ENCODE data around the gene PITPNC1.
"Not testable (repeated sequence)": the region's sequence is repeated elsewhere in the genome, so short reads cannot be mapped to it uniquely, and the experiment has no call there.

Gene PITPNC1

DNA sequence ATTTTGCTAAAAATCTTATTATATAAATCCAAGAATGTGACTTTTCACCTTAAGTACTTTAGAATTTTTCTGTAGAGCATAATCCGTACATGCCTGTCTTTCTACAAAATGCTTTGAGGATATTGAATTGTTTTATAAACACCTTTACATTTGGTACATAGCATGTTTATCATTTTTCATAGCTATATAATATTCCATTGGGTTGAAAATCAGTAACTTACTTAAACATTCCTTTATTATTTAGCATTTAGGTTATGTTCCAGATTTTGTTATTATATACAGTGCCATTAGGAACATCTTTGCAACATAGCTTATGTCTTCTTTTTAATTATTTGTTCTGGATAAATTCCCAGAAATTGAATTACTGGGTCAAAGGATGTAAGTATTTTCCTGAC, 323.6 kb downstream of the PITPNC1 start:
- H3K9me3 ChIP-seq (ENCODE audit: low read length), result no peaks in the 10 kb centered on the region
- no peaks in the 10 kb centered on the region for H3K79me2 ChIP-seq (ENCODE audit: insufficient read depth, low read length)
- H3K9ac ChIP-seq (ENCODE audit: low read length), result no peak overlapping the region
- no peaks in the 10 kb centered on the region for H3K36me3 ChIP-seq (ENCODE audit: insufficient read depth, low read length)
- H3K4me1 ChIP-seq (ENCODE audit: insufficient read depth, low read length, severe bottlenecking), result no peaks in the 10 kb centered on the region
- no peak for TF ChIP-seq EZH2 (IDR thresholded peaks at IDR 0.05; ENCODE audit: borderline replicate concordance, low read length)
- TF ChIP-seq, protein P1, sequence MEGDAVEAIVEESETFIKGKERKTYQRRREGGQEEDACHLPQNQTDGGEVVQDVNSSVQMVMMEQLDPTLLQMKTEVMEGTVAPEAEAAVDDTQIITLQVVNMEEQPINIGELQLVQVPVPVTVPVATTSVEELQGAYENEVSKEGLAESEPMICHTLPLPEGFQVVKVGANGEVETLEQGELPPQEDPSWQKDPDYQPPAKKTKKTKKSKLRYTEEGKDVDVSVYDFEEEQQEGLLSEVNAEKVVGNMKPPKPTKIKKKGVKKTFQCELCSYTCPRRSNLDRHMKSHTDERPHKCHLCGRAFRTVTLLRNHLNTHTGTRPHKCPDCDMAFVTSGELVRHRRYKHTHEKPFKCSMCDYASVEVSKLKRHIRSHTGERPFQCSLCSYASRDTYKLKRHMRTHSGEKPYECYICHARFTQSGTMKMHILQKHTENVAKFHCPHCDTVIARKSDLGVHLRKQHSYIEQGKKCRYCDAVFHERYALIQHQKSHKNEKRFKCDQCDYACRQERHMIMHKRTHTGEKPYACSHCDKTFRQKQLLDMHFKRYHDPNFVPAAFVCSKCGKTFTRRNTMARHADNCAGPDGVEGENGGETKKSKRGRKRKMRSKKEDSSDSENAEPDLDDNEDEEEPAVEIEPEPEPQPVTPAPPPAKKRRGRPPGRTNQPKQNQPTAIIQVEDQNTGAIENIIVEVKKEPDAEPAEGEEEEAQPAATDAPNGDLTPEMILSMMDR (IDR thresholded peaks at IDR 0.05; ENCODE audit: low read length), result no peak
- H3K4me2 ChIP-seq (ENCODE audit: low read length), result no peak overlapping the region
- H3F3A ChIP-seq (ENCODE audit: insufficient read depth, low read length), result no peaks in the 10 kb centered on the region
- no peaks in the 10 kb centered on the region for H3K9me2 ChIP-seq (ENCODE audit: low read depth, low read length)
- no peak overlapping the region for H3K4me3 ChIP-seq (ENCODE audit: low read depth, low read length, poor library complexity, severe bottlenecking)
- no peaks in the 10 kb centered on the region for H4K20me1 ChIP-seq (ENCODE audit: insufficient read depth, low read length)
- no peak overlapping the region for H3K27ac ChIP-seq (ENCODE audit: low read depth, low read length, poor library complexity, severe bottlenecking)
- H2AFZ ChIP-seq (ENCODE audit: low read length), result no peak overlapping the region
- H3K27me3 ChIP-seq (ENCODE audit: insufficient read depth, low read length), result no peaks in the 10 kb centered on the region

GRCh38 chr17:67702861-67703260, 325.8 kb downstream of the PITPNC1 start:
- H3K9me2 ChIP-seq (ENCODE audit: low read depth, low read length); H3K36me3 ChIP-seq (ENCODE audit: insufficient read depth, low read length); H3K9ac ChIP-seq (ENCODE audit: low read length); H4K20me1 ChIP-seq (ENCODE audit: insufficient read depth, low read length); H3K4me1 ChIP-seq (ENCODE audit: insufficient read depth, low read length, severe bottlenecking); H3K27ac ChIP-seq (ENCODE audit: low read depth, low read length, poor library complexity, severe bottlenecking); H3K4me3 ChIP-seq (ENCODE audit: low read depth, low read length, poor library complexity, severe bottlenecking); H3F3A ChIP-seq (ENCODE audit: insufficient read depth, low read length); H3K9me3 ChIP-seq (ENCODE audit: low read length); H3K79me2 ChIP-seq (ENCODE audit: insufficient read depth, low read length); H3K4me2 ChIP-seq (ENCODE audit: low read length); H2AFZ ChIP-seq (ENCODE audit: low read length); H3K27me3 ChIP-seq (ENCODE audit: insufficient read depth, low read length): not testable (repeated sequence)

DNA sequence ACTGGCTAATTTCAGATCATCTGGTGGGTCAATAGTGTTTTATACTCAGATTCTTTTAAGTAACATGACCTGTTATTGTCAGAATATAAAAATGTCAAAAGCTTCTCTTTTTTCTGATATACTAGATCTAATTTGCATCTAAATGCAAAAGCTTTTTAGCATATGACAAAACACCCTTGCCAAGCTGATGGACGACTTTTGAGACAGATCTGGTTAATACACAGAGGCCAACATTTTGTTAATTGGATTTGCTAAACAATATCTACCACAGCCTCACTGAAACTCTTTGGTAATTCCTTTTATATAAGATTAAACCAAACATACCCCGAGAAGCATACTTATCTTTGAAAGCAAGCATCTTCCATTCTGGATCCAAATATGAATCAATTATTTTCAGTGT, 330.4 kb downstream of the PITPNC1 start:
- Histone ChIP-seq H3K79me2 (ENCODE audit: insufficient read depth, low read length) (no peaks in the 10 kb centered on the region), H3K27ac (ENCODE audit: low read depth, low read length, poor library complexity, severe bottlenecking) (no peak overlapping the region)

DNA sequence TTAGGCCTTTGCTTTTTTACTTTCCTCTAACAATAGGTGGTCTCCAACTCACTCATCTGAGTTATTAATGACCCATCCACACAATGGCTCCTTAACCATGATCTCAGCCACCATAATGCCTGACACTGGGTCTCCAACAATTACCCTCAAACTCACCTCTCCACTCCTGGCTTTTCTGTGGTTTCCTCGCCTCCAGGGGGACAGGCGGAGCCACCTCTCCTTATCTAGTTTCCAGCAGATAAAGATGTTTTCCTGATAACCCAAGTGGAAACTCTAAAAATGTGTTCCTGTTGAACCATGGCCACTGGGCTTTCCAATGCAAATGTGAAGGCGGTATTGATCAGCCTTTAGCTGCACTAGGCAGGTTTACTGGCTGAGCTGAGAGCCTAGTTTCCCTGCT, 331.3 kb downstream of the PITPNC1 start:
- Histone ChIP-seq H3K27ac (ENCODE audit: low read depth, low read length, poor library complexity, severe bottlenecking) (no peak overlapping the region), H2AFZ (ENCODE audit: low read length) (no peak overlapping the region), H4K20me1 (ENCODE audit: insufficient read depth, low read length) (no peaks in the 10 kb centered on the region), H3F3A (ENCODE audit: insufficient read depth, low read length) (no peaks in the 10 kb centered on the region), H3K9ac (ENCODE audit: low read length) (no peak overlapping the region), H3K36me3 (ENCODE audit: insufficient read depth, low read length) (no peaks in the 10 kb centered on the region; the same call in 1 of the 2 replicates), H3K9me3 (ENCODE audit: low read length) (0 out of 2 replicates have a peak, but pooled peaks cover 2% of the 10 kb centered on the region), H3K9me2 (ENCODE audit: low read depth, low read length) (no peaks in the 10 kb centered on the region), H3K4me1 (ENCODE audit: insufficient read depth, low read length, severe bottlenecking) (no peaks in the 10 kb centered on the region), H3K4me2 (ENCODE audit: low read length) (no peak overlapping the region), H3K27me3 (ENCODE audit: insufficient read depth, low read length) (no peaks in the 10 kb centered on the region), H3K79me2 (ENCODE audit: insufficient read depth, low read length) (no peaks in the 10 kb centered on the region), H3K4me3 (ENCODE audit: low read depth, low read length, poor library complexity, severe bottlenecking) (no peak overlapping the region)
- TF ChIP-seq EZH2 (IDR thresholded peaks at IDR 0.05; ENCODE audit: borderline replicate concordance, low read length), result no peak
- TF ChIP-seq, protein P1 (IDR thresholded peaks at IDR 0.05; ENCODE audit: low read length), result no peak

More for the DNA sequence above, 330.4 kb downstream of the PITPNC1 start:
- H3K4me1 ChIP-seq (ENCODE audit: insufficient read depth, low read length, severe bottlenecking), result no peaks in the 10 kb centered on the region
- no peaks in the 10 kb centered on the region for H3F3A ChIP-seq (ENCODE audit: insufficient read depth, low read length)
- no peak overlapping the region for H2AFZ ChIP-seq (ENCODE audit: low read length)
- no peaks in the 10 kb centered on the region for H3K36me3 ChIP-seq (ENCODE audit: insufficient read depth, low read length)
- H3K4me3 ChIP-seq (ENCODE audit: low read depth, low read length, poor library complexity, severe bottlenecking), result no peak overlapping the region
- no peaks in the 10 kb centered on the region for H3K9me2 ChIP-seq (ENCODE audit: low read depth, low read length)
- H3K9ac ChIP-seq (ENCODE audit: low read length), result no peak overlapping the region
- H3K4me2 ChIP-seq (ENCODE audit: low read length), result no peak overlapping the region
- TF ChIP-seq, protein P1 (IDR thresholded peaks at IDR 0.05; ENCODE audit: low read length), result no peak
- TF ChIP-seq EZH2 (IDR thresholded peaks at IDR 0.05; ENCODE audit: borderline replicate concordance, low read length), result no peak
- H4K20me1 ChIP-seq (ENCODE audit: insufficient read depth, low read length), result no peaks in the 10 kb centered on the region
- H3K9me3 ChIP-seq (ENCODE audit: low read length), result no peaks in the 10 kb centered on the region
- no peaks in the 10 kb centered on the region for H3K27me3 ChIP-seq (ENCODE audit: insufficient read depth, low read length)

Data from OCI-LY1 (cell line).